AG08396 (cell line): ENCODE data around the gene TRNAU1AP.
A peak's percentile ranks its signal among the peaks of the same experiment; 100 is the strongest.
"Not testable (repeated sequence)": the region's sequence is repeated elsewhere in the genome, so short reads cannot be mapped to it uniquely, and the experiment has no call there.

Source experiments
- DNase-seq: peaks from one replicate; pipeline ENCODE4 v3.0.0; 2012; ENCODE audit warnings: low spot score, mixed read lengths

Gene TRNAU1AP

DNA sequence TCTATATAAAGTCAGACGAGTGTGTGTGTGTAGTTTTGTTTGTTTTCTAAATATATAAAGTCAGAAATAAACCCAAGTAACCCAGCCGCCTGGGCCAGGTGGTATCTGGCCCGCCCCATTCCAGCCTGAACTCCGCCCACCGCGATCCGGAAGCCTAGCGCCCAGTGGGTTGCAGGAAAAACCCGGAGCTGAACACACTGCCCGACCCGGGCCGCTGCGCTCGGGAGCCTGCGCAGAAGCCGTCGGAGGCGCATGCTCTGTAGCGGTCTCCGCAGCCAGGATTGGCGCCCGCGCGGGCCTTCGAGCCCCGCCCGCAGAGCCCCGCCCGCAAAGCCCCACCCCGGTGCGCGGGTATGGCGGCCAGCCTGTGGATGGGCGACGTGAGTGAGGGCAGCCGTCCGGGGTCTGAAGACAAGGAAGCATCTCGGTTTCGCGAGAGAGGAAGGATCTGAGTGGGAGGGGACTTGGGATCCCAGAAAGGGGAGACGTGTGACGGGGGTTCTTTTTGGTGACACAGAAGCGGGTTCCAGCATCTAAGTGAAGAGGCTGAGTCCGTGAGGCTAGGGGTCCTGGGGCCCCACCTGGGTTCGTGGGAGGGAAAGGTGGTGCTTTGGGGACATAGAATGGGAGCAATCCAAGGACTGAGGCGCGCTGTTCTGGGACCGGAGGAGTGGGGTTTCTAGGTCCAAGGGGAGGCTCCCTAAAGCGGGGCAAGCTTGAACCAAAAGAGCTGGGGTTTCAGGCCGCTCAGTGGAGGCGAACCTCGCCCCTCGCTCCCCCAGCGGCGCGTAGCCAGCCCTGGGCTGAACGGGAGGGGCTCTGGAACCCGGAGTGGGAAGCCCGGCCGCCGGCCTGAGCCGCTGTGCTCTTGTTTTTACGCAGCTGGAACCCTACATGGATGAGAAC is at the start of gene TRNAU1AP:
TSS of gene TRNAU1AP (plus strand) at position 328 of the 906 bp plus-strand sequence. CDS start at position 354, 26 bp downstream.
- DNase-seq, result peak; percentile 99

DNA sequence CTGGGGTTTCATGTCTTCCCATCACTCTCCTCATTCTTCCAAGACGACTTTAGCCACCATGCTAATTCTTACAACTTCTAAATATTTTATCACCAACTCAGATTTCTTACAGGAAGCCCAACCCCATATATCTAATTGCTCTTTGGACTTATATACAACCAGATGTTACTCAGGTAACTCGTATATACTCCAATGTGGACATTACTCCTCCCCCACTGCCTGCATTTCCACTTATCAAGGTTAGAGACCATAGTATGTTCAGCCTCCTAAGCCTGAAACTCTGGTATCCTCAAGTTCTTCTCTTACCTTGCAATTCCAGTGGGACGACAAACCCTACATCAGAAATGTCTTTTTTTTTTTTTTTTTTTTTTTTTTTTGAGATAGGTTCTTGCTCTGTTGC is 49.8 kb upstream of the TRNAU1AP start:
- no peak for DNase-seq

DNA sequence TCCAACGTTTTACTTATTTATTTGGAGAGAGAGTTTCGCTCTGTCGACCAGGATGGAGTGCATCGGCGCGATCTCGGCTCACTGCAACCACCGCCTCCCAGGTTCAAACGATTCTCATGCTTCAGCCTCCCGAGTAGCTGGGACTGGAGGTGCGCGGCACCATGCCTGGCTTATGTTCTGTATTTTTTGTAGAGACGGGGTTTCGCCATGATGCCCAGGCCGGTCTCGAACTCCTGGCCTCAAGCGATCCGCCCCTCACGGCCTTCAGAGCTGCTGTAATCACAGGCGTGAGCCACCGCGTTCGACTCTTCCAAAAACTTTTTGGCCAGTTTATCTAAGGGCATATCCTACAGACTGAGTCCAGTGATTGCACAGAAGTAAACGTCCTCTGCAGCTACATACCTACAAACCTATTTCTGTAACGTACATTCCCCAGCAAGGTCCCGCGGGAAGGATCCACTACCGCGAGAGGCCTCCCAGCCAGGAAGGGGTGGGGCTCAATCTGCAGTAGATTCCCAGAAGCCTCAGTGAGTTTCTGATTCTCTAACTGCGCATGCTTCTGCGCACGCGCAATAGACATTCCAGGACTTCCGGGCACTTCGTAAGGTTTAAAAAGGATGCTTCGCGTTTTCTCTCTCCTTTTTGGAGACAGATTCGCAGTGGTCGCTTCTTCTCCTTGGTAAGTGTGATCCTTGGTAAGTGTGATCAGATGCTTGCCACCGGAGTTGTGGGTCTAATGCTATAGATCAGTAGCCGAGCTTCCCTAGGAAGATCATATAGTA is 47.3 kb upstream of the TRNAU1AP start, which contains the start of gene RCC1:
TSS of gene RCC1 (plus strand) at position 638 of the 782 bp plus-strand sequence. CDS start 23,824 bp downstream, outside the sequence.
- peak; percentile 96 for DNase-seq

DNA sequence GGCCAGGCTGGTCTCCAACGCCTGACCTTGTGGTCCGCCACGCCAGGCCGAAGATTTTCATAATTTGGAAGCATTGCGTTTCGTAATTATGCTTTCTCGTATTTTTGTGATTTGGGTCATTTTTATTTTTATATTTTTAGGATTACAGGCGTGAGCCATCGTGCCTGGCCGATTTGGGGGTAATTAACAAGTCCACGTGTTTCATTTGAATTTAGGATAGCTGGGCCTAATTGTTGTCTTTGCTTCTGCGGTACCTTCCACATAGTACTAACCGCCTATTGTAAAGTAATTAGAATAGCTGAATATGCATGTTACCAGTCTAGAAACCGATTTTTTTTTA is 46.0 kb upstream of the TRNAU1AP start:
- no peak for DNase-seq

DNA sequence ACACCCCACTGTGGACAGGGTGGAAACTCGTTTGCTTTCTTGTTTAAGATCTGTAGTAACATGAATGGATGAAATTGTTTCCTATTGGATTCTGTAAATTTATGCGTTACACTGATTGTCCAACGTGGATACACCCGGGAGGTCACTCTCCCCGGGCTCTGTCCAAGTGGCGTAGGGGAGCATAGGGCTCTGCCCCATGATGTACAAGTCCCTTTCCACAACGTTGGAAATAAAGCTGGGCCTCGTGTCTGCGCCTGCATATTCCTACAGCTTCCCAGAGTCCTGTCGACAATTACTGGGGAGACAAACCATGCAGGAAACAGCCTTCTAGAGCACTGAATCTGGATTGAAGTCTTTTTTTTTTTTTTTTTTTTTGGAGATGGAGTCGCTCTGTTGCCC is 45.6 kb upstream of the TRNAU1AP start:
- no peak for DNase-seq

DNA sequence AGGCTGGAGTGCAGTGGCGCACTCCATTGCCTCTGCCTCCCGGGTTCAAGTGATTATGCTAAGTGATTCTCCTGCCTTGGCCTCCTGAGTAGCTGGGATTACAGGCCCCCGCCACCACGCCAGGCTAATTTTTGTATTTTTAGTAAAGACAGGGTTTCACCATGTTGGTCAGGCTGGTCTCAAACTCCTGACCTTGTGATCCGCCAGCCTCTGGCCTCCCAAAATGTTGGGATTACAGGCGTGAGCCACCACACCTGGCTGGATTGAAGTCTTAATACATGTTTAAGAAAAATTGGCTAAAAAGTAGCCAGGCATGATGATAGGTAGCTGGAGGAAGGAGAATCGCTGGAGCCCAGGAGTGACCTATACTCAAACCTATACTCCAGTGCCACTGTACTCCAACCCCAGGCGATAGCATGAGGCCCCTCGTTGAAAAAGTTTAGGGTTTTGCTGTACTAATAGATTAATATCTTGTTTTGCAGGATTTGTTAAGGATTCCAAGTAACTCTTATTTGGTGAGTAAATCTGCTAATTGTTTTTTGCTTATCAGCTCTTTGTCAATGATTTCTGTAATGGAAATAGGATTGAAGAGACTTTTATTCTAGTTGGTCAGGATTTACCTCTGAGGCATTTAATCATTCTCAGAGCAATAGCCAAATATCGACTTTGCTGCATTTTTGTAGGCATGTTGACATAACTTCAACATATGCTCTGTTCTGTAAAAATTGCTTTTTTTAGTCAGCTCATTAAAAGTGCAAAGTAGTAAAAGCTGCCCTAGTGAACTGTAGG is 45.0 kb upstream of the TRNAU1AP start:
- DNase-seq, result no peak

DNA sequence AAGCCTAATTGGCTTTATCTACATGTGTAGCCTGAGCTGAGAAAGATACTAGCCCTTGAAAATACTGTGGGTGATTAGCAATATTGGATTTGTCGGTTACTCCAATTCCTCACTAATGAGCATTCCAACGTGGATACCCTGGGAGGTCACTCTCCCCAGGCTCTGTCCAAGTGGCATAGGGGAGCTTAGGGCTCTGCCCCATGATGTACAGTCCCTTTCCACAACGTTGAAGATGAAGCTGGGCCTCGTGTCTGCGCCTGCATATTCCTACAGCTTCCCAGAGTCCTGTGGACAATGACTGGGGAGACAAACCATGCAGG is 44.5 kb upstream of the TRNAU1AP start:
- DNase-seq, result no peak

DNA sequence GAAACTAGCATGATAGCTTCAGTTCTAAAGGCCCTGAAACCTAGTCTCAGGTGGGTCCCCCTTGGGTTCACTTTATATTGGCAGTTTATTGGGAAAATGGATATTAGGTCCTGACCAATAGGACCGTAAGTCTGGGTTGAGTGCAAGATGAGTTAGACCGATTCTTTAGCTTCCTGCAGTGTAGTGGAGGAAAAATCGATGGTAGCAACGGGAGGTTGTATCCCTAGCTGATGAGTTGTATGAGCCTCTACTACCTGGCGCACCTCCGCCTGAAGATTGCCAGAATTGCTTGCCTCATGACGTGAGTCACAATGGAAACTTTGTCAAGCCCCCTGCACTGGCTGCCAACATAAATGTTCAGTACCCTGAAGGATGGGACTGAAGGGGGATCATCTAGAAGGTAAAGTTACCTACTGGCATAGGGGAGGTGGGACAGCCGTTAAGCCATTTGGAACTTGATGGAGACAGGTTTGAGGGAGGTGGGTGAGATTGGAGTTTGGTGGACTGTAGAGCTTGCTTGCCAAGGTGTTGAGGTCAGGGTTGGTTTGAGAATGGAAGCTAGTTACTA is 43.1 kb upstream of the TRNAU1AP start:
- DNase-seq, result no peak

DNA sequence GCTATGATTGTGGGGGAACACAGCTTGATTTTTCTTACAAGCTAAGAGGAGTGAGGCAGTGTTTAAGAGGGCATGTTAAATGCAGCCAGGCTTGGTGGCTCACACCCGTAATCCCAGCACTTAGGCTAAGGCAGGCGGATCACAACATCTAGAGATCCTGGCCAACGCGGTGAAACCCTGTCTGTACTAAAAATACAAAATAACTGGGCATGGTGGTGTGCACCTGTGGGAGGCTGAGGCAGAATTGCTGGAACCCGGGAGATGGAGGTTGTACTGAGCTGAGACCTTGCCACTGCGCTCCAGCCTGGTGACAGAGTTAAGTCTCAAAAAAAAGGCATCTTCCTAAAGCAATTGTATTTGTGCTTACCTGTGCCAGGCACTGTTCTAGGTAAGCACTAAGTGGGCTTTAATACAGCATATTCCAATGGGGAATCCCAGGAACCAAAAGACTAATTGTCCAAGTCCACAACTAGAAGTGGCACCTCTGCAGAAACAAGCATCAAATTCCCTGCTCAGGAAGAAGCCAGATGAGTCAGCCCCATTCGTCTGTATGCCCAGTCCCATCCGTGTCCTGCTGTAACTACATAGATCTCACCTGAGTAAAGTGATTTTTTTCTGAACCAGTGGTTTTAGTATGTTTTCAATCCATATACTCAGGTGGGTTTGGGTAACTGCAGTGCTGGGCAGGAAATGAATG is 42.5 kb upstream of the TRNAU1AP start:
- DNase-seq, result no peak

DNA sequence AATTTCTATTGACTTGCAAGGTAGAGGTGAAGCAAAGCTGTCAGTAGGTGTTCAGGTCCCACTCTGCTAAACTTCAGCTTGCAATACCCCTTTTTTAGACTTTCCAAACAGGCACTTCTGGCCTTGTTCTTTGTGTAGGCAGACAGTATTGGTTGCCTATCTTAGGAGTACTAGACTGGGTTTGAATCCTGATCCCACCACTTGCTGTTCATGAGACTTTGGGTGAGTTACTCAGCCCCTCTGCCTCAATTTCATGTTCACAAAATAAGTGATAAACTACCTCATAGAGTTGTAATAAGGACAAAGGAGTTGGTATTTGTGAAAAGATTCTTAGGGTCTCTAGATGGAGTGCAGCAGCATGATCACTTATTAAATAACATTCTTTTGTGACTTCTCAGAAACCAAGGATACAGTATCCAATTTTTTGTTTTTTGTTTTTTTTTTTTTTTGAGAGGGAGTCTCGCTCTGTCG is 41.9 kb upstream of the TRNAU1AP start:
- no peak for DNase-seq

DNA sequence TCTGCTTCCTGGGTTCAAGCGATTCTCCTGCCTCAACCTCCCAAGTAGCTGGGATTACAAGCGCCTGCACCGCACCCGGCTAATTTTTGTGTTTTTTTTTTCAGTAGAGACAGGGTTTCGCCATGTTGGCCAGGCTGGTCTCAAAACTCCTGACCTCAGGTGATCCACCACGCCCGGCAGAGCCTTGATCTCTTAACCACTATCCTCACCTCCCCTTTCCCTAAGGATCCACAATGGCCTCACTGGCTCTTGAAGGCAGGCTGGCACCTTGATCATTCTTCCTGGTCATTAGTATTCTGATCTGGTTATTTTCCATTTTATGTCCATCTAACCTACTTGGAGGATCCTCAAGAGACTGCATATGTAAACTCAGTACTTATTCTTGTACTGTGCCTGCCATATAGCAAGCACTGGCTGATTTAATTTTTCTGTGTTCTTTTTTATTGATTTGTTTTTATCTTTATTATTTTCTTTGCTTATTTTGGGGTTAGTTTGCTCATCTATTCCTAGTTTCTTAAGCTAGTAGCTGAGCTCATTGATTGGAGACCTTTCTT is 40.8 kb upstream of the TRNAU1AP start:
- no peak for DNase-seq

DNA sequence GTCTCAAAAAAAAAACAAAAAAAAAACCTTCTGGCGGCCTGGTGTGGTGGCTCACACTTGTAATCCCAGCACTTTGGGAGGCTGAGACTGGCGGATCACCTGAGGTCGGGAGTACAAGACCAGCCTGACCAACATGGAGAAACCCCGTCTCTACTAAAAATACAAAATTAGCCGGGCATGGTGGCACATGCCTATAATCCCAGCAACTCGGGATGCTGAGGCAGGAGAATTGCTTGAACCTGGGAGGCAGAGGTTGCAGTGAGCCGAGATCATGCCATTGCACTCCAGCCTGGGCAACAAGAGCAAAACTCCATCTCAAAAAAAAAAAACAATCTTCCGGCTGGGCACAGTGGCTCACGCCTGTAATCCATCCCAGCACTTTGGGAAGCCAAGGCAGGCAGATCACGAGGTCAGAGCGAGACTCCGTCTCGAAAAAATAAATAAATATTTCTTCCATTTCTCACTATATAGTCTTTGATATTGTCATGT is 38.4 kb upstream of the TRNAU1AP start:
- DNase-seq, result not testable (repeated sequence)

DNA sequence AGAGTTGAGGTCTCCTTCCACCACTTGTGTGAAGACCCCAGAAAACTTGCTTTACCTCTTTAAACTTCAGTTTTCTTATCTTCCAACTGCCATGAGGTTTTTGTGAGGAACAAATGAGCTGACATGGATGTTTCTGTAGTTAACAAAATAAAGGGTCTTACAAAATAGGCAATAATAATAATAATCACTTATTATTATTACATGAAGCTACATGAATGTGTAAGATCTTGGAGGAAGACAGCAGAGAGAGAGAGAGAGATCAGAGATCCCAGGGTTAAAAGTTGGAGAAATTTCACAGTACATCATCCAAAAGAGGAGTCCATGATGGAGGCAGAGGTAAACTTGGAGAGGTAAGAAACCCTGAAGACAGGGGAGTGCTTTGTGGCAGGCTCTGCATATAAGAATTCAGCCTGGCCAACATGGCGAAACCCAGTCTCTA is 36.3 kb upstream of the TRNAU1AP start:
- no peak for DNase-seq

DNA sequence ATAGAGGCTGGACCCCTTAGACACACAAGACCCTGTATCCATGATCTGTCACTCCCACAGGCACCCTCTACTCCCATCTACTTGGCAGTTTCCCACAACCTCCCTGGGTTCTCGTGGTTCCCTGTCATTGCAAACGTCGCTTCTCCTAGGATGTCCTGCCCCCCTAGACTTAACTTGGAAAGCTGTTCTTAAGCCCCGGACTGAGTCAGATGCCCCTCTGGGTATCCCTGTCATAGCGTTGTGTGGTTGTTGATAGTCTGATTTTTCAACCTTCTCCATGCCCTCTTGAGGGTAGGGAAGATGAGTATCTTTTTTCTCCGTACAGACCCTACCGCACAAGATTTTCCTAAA is 35.3 kb upstream of the TRNAU1AP start:
- DNase-seq, result no peak

DNA sequence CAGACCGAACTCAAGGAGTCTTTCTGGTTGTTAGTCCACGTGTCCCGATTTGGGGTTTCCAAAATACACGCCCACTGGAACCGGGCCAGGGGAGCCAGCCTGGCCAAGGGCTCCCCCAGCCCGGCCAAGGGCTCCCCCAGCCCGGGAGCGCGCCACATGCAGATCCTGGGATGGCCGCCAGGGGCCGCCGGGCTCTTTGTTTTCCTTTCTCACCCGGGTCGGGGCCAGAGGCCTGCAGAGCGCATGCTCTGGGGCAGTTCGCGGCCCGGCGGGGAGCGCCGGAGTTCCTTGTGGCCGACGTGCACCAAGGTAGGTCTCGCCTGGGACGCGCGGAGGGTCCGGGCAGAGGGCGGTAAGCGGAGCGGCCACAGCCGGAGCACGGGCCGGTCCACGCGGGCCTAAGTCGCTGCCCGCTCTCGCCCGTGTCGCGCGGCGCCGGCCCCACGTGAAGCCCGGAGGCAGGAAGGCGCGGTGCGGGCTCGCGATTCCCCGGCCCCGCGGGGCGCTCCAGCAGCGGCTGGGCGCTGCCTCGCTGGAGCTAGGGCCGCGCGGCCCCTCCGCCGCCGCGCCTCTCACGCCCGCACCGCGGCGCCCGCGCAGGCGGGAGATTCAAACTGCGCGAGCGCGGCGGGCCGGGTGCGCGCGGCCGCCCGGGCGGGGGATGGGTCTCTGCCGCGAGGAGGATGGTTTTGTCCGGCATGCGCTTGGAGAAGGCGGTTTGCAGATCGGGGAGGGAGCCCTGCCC is 34.7 kb upstream of the TRNAU1AP start:
- DNase-seq, result peak; percentile 94

DNA sequence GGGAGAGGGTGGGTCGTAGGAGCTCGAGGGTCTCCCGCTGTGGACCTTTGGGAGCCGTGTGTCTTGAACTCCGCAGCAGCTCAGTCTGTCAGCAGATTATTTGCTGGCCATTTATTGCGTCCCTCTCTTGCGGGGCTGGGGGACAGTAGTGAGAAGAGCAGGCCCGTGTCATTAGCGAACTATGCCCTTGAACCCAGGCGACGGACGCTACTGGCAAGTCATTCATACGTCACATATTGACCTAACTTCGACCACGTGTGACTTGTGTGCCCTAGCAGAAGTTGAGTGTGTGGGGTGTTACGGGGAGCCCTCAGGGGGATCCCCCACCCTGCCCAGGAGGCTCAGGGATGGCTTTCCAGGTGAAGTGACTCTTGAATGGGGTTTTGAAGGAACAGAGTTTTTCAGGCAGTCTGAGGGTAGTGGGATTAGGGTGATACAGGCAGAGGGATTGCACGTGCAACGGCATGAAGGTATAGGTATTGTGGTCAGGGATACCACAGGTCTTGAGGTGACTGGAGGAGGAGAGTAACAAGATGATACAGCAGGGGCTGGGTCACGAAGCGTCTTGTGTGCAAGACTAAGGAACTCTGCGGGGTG is 34.0 kb upstream of the TRNAU1AP start:
- no peak for DNase-seq

DNA sequence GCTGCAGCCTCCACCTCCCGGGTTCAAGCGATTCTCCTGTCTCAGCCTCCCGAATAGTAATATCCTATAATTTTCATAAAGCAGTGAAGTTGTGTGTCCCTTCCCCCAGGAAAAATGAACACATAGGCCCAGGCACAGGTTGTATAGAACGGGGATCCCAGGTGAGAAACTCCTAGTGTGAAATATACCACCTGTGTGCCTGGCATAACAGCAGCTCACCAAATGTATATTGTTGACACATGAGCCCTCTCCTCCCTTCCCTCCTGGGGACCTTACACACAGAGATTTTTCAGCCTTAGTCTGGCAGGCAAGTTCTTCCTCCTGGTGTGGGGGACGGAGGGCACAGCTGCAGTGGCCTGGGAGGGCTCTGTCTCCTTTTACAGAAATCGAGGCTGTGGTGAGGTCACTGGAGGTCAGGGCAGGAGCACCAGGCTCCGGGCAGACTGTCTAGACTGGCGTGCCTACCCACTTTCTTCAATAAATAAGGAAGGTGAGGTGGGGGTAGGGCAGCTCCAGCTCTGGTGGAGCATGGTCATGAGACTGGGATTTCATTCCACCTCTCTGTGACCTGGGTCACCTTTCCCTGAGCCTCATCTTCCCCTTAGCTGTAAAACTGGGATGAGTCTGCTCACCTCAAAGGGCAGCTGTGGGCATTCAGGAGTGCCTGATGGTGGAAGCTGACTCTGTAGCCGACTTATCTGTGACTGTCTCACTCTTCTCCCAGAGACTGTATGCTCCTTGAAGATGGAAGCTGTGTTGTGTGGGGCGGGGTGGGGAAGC is 32.7 kb upstream of the TRNAU1AP start:
- no peak for DNase-seq

DNA sequence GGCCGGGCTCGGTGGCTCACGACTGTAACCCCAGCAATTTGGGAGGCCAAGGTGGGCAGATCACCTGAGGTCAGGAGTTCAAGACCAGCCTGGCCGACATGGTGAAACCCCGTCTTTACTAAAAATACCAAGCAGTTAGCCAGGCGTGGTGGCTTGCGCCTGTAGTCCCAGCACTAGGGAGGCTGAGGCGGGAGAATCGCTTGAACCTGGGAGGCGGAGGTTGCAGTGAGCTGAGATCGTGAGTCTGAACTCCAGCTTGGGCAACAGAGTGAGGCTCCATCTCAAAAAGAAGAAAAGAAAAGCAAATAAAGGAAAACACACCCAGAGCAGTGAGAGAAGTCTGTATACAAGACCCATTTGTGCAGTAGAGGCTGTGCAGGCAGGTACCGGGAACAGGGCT is 32.1 kb upstream of the TRNAU1AP start:
- DNase-seq, result not testable (repeated sequence)
